Fibroblast of lung (primary cell): ENCODE results near the gene CLSTN2.

Source experiments
- EZH2 ChIP-seq: IDR thresholded peaks from 2 replicates; pipeline ENCODE4 v1.5.1; 2012; ENCODE audit warnings: low read length, control low read depth, mild to moderate bottlenecking; ENCODE audit errors: missing control alignments
- TF ChIP-seq, protein P1 (sequence below), 2 donors: IDR thresholded peaks in 1 of 2; conservative IDR thresholded peaks in 1 of 2; 1 replicate in 1 of 2; 2 replicates in 1 of 2; pipeline ENCODE4 v1.5.1; 2011 to 2012; ENCODE audit warnings: low read length in 2 of 2, control low read depth in 1 of 2, inconsistent platforms in 1 of 2, low read depth in 1 of 2, mild to moderate bottlenecking in 1 of 2

DNA sequence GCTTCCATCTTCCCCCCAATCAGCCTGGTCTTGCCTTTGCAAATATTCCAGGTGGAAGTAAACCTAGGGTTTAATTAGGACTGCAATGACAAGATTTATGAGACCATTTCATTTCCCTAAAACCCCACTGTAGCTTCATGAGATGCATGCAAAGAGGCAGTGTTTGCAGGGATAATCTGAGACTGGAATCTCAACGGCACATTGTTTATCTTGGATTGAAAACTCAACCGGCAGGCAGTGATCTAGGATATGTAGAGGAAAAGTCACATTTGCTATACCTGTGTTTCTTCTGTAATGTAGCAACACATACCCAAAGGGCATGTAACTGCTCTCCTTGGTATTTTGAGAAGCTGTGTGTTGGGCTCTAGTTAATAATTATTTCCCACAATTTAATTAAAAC, 18.7 kb upstream of the CLSTN2 start:
- no peak for TF ChIP-seq EZH2
- TF ChIP-seq, protein P1, sequence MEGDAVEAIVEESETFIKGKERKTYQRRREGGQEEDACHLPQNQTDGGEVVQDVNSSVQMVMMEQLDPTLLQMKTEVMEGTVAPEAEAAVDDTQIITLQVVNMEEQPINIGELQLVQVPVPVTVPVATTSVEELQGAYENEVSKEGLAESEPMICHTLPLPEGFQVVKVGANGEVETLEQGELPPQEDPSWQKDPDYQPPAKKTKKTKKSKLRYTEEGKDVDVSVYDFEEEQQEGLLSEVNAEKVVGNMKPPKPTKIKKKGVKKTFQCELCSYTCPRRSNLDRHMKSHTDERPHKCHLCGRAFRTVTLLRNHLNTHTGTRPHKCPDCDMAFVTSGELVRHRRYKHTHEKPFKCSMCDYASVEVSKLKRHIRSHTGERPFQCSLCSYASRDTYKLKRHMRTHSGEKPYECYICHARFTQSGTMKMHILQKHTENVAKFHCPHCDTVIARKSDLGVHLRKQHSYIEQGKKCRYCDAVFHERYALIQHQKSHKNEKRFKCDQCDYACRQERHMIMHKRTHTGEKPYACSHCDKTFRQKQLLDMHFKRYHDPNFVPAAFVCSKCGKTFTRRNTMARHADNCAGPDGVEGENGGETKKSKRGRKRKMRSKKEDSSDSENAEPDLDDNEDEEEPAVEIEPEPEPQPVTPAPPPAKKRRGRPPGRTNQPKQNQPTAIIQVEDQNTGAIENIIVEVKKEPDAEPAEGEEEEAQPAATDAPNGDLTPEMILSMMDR (conservative IDR thresholded peaks at IDR 0.05 in 1 of 2, IDR thresholded peaks at IDR 0.05 in 1 of 2; ENCODE audit: low read depth in 1 of 2, low read length in 2 of 2) = no peak
